Ovary (tissue), 10 donors: ENCODE measurements around the gene FZD1. TPM values are rescaled to one million over a fixed set of nuclear protein-coding genes. Genes with fewer than 3 reads are reported as not detected.

Source experiments
- DNase-seq, 5 donors: peaks; one replicate each; pipeline ENCODE4 v3.0.0-alpha.2; 2019 to 2020
- H3K27ac ChIP-seq, 2 donors: fragments of 200-600 bp; one replicate each; pipeline versions ENCODE4 v1.5.1 to v1.8.0; 2019 to 2022
- H3K27me3 ChIP-seq: fragments of 200-600 bp; one replicate; pipeline ENCODE4 v1.8.0; 2022
- H3K36me3 ChIP-seq: fragments of 200-600 bp; sonication (generic); one replicate; pipeline ENCODE4 v1.5.1; 2019
- H3K4me1 ChIP-seq: one replicate; pipeline ENCODE4 v1.8.1; 2013; ENCODE audit warnings: mild to moderate bottlenecking, moderate library complexity; ENCODE audit not compliant: insufficient read depth
- H3K4me3 ChIP-seq: fragments of 200-600 bp; sonication (generic); one replicate; pipeline ENCODE4 v1.5.1; 2017
- H3K9me3 ChIP-seq, 2 donors: fragments of 200-600 bp in 1 of 2; sonication (generic) in 1 of 2; one replicate each; pipeline versions ENCODE4 v1.5.1 to v1.8.1; 2013 to 2019; ENCODE audit warnings: mild to moderate bottlenecking in 1 of 2, moderate library complexity in 1 of 2
- EP300 ChIP-seq: sonication (generic); formaldehyde crosslinking; IDR thresholded peaks from one replicate; pipeline ENCODE4 v1.6.1; 2017; ENCODE audit warnings: antibody characterized with exemption
- POLR2A ChIP-seq: fragments of 450-650 bp; IDR thresholded peaks from one replicate; pipeline ENCODE4 v1.6.1; 2017; ENCODE audit warnings: antibody characterized with exemption, mild to moderate bottlenecking, moderate library complexity
- WGBS, 3 donors: extraction: QIAGEN DNeasy Blood & Tissue Kit in 1 of 3; methylation state at CpG; one replicate each; pipeline versions ENCODE4 v1.1.5 to v1.1.7; 2013 to 2017; 5-methylcytosine and 5-hydroxymethylcytosine counted together
- intact Hi-C, 4 donors: fragments of 100-400 bp; cut with DNase I; formaldehyde crosslinking; loops; one replicate each; pipeline versions ENCODE4 v1.11.0 to v1.15.1; 2022 to 2023
- long read RNA-seq, 3 donors: library from polyadenylated mRNA in 2 of 3; unstranded in 2 of 3; transcript quantifications; one replicate each; pipeline ENCODE4 v2.0.0 and lab custom pipeline, GENCODE V29; 2021 to 2026
- polyA plus RNA-seq, 2 donors: library from polyadenylated mRNA; stranded (reverse); fragments of 200-250 nt in 1 of 2; fragments of 350-450 nt in 1 of 2; fragmentation: Illumina TruSeq in 1 of 2; extraction: RNeasy Lipid Tissue Mini Kit (QIAGEN cat#74804) in 1 of 2; gene quantifications; one replicate each; pipeline ENCODE4 v1.2.3, GENCODE V29; 2013 to 2014
- total RNA-seq, 7 donors: library from RNA; depleted of rRNA in 2 of 7; stranded (reverse); fragments of >200 nt in 2 of 7; fragmentation: NEBNext Ultra II Directional in 3 of 7; extraction: Animal tissue kit (Norgen Biotek cat#: 25700) in 3 of 7; gene quantifications; one replicate each; pipeline versions ENCODE4 v1.1.0 to v1.2.4, GENCODE V29; 2016 to 2023
- TF ChIP-seq, protein P1 (sequence below), 3 donors: fragments of 450-650 bp in 2 of 3; fragments of 200-600 bp in 1 of 3; IDR thresholded peaks; one replicate each; pipeline versions ENCODE4 v1.5.1 to v1.8.0; 2016 to 2022; ENCODE audit warnings: antibody characterized with exemption in 3 of 3, mild to moderate bottlenecking in 1 of 3
- donor health status: DM: no; HTN: no; CAD: no; lungs with moderate emphysema.
- donor health status: DM: no; HTN: no; CAD: no.
- donor health status: Bipolar disorder and iron deficiency.
- donor health status: DM: yes; HTN: yes; CAD: no.
- donor health status: DM: no; HTN: no; CAD: no.
- donor health status: DM: yes; HTN: yes; CAD: no.

The FZD1 gene
- 10 to 100 TPM; 11.8 to 33.6 (median 21.8) TPM for total RNA-seq
- polyA plus RNA-seq = 10 to 100 TPM; 18.9 to 19.0 TPM
- long read RNA-seq, donor 1, full-length matches to known transcripts = 32 of 32 reads
- long read RNA-seq, donor 1, partial matches to known transcripts = 0 of 32 reads
- long read RNA-seq, donor 1, other reads (novel, unspliced or antisense) = 0 of 32 reads
- long read RNA-seq, donor 2, full-length matches to known transcripts = 12 of 12 reads
- long read RNA-seq, donor 2, partial matches to known transcripts = 0 of 12 reads
- long read RNA-seq, donor 2, other reads (novel, unspliced or antisense) = 0 of 12 reads
- long read RNA-seq, donor 3, full-length matches to known transcripts = 218 of 219 reads
- long read RNA-seq, donor 3, partial matches to known transcripts = 0 of 219 reads
- long read RNA-seq, donor 3, other reads (novel, unspliced or antisense) = 1 of 219 reads

DNA sequence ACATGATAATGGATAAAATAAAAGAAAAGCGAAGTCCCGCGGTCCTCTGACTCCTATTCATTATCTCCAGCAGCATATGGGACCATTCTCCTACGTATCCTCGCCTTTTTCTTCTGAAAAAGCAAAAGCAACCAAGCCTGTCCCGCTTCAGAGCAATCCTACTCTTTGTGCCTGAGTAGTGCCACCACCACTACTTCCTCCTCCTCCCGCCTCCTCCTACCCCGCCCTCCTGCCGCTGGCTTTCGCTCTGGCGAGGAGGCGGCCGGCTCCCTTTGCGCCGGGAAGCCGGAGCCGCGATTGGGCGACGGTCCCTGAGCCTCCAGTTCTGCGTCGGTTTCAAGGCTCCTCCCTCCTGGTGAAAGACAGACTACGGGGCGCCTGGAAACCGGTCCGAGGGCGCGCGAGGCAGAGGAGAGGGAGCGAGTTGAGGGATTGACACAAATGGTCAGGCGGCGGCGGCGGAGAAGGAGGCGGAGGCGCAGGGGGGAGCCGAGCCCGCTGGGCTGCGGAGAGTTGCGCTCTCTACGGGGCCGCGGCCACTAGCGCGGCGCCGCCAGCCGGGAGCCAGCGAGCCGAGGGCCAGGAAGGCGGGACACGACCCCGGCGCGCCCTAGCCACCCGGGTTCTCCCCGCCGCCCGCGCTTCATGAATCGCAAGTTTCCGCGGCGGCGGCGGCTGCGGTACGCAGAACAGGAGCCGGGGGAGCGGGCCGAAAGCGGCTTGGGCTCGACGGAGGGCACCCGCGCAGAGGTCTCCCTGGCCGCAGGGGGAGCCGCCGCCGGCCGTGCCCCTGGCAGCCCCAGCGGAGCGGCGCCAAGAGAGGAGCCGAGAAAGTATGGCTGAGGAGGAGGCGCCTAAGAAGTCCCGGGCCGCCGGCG is at the start of gene FZD1:
TSS of gene FZD1 (plus strand) at position 388 of the 878 bp plus-strand sequence. CDS start at position 836, 448 bp downstream.
- peaks cover 9% of the 10 kb centered on the region for H3K4me1 ChIP-seq
- TF ChIP-seq EP300 = no peak
- TF ChIP-seq, protein P1, sequence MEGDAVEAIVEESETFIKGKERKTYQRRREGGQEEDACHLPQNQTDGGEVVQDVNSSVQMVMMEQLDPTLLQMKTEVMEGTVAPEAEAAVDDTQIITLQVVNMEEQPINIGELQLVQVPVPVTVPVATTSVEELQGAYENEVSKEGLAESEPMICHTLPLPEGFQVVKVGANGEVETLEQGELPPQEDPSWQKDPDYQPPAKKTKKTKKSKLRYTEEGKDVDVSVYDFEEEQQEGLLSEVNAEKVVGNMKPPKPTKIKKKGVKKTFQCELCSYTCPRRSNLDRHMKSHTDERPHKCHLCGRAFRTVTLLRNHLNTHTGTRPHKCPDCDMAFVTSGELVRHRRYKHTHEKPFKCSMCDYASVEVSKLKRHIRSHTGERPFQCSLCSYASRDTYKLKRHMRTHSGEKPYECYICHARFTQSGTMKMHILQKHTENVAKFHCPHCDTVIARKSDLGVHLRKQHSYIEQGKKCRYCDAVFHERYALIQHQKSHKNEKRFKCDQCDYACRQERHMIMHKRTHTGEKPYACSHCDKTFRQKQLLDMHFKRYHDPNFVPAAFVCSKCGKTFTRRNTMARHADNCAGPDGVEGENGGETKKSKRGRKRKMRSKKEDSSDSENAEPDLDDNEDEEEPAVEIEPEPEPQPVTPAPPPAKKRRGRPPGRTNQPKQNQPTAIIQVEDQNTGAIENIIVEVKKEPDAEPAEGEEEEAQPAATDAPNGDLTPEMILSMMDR (IDR thresholded peaks at IDR 0.05) = peak in 1 of 3 donors; percentile 38
- peak; percentile 27 for TF ChIP-seq POLR2A
- DNase-seq = peak; percentile 95 to 97 (median 96)
- WGBS, 3 donors = 0 to 1% (median 0%) methylated on average over 63 to 90 of the region's 90 CpGs
- H3K4me3 ChIP-seq = peak within 1 kb of the TSS; percentile 95
- H3K27ac ChIP-seq = peak within 1 kb of the TSS; percentile 80 to 97
- no peaks in the 10 kb centered on the region for H3K36me3 ChIP-seq
- intact Hi-C loops = loop anchor here in 2 of 4 donors (10.0 kb wide), 1 partner anchor 179 kb away; no protein-coding TSS in a partner anchor
- H3K27me3 ChIP-seq = no peaks in the 10 kb centered on the region
- no peaks in the 10 kb centered on the region for H3K9me3 ChIP-seq

DNA sequence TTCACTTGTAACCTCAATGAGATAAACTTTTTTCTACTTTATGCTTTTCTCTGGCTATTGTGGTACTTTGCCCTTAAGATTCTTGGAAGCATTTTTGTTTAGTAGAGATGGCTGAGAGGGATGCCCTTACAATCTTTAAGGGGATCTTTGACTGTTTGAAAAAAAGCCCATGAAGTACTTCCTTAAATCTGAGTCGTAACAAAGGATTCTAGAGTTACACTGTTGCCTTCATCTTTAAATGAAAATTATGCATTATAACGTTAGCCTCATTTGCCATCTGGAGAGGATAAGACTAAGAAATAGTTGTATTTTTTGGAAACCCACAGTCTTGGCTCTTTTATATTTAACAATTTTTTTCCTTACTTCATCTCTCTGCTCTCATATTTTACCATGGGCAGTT is 37.8 kb upstream of the FZD1 start:
- H3K4me3 ChIP-seq = no peak overlapping the region
- intact Hi-C loops = no loop called here
- H3K27me3 ChIP-seq = no peaks in the 10 kb centered on the region
- TF ChIP-seq, protein P1 (IDR thresholded peaks at IDR 0.05) = no peak
- no peak for TF ChIP-seq POLR2A
- TF ChIP-seq EP300 = no peak
- no peak for DNase-seq
- no peaks in the 10 kb centered on the region for H3K4me1 ChIP-seq
- H3K9me3 ChIP-seq = no peaks in the 10 kb centered on the region
- 63 to 72% (median 65%) methylated on average over 2 of the region's 2 CpGs for WGBS, 3 donors
- no peak overlapping the region for H3K27ac ChIP-seq
- no peaks in the 10 kb centered on the region for H3K36me3 ChIP-seq

DNA sequence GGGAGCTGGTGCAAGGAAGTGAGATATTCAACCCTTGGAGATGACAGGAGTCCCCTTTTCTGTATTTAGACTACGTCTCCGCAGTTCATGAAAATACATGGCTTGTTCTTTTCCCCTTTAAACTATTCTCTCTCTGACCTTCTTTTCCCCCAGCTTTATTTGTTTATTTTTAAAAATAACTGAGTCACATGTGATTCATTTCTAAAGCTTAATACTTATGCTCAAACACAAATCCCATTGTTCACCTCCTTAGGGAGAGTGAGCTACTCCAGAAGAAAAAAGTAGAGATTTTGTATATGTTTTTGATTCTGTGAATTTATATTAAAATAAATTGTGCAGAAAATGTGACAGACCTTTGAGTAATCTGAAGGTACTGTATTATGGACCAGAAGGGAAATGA is 35.9 kb upstream of the FZD1 start:
- intact Hi-C loops = no loop called here

More for the DNA sequence above, 35.9 kb upstream of the FZD1 start:
- Histone ChIP-seq H3K36me3 (no peaks in the 10 kb centered on the region), H3K4me1 (no peaks in the 10 kb centered on the region), H3K9me3 (no peaks in the 10 kb centered on the region), H3K27ac (no peak overlapping the region), H3K27me3 (no peaks in the 10 kb centered on the region), H3K4me3 (no peak overlapping the region)
- 67 to 86% (median 80%) methylated on average over 2 of the region's 2 CpGs for whole genome bisulfite sequencing, 3 donors
- no peak for DNase-seq
- TF ChIP-seq, protein P1 (IDR thresholded peaks at IDR 0.05) = no peak
- no peak for TF ChIP-seq POLR2A
